Liver (tissue), 9 donors: ENCODE data around the gene BNIP1. TPM values are rescaled to one million over a fixed set of nuclear protein-coding genes. Genes with fewer than 3 reads are reported as not detected.

Experiments used
- DNase-seq: peaks from one replicate; pipeline ENCODE4 v3.0.0-alpha.2; 2017; ENCODE audit warnings: low spot score
- H3K27ac ChIP-seq, 2 donors: one replicate each; pipeline ENCODE4 v1.7.0; 2013; ENCODE audit warnings: inconsistent platforms in 2 of 2, low read length in 2 of 2, control low read depth in 1 of 2, low read depth in 1 of 2, mild to moderate bottlenecking in 1 of 2
- H3K27me3 ChIP-seq, 4 donors: one replicate each; pipeline versions ENCODE4 v1.6.1 to v1.7.0; 2013; ENCODE audit warnings: low read length in 3 of 4, inconsistent platforms in 1 of 4, mild to moderate bottlenecking in 1 of 4, moderate library complexity in 1 of 4; ENCODE audit not compliant: control insufficient read depth in 4 of 4, insufficient read depth in 4 of 4
- H3K36me3 ChIP-seq, 4 donors: one replicate each; pipeline versions ENCODE4 v1.6.1 to v1.7.0; 2013; ENCODE audit warnings: low read length in 3 of 4, mild to moderate bottlenecking in 3 of 4, low read depth in 1 of 4, moderate library complexity in 1 of 4; ENCODE audit not compliant: control insufficient read depth in 4 of 4, insufficient read depth in 3 of 4
- H3K4me1 ChIP-seq, 4 donors: one replicate each; pipeline versions ENCODE4 v1.6.1 to v1.7.0; 2013; ENCODE audit warnings: low read length in 3 of 4, mild to moderate bottlenecking in 3 of 4, moderate library complexity in 1 of 4; ENCODE audit not compliant: control insufficient read depth in 4 of 4, insufficient read depth in 4 of 4
- H3K4me3 ChIP-seq, 3 donors: one replicate each; pipeline versions ENCODE4 v1.6.1 to v1.7.0; 2013; ENCODE audit warnings: low read length in 3 of 3, control low read depth in 1 of 3, low read depth in 1 of 3, mild to moderate bottlenecking in 1 of 3
- H3K9ac ChIP-seq, 2 donors: one replicate each; pipeline ENCODE4 v1.7.0; 2013; ENCODE audit warnings: low read length in 2 of 2, mild to moderate bottlenecking in 2 of 2, moderate library complexity in 2 of 2, control low read depth in 1 of 2, low read depth in 1 of 2
- H3K9me3 ChIP-seq, 4 donors: one replicate each; pipeline versions ENCODE4 v1.6.1 to v1.7.0; 2013; ENCODE audit warnings: low read length in 3 of 4; ENCODE audit not compliant: control insufficient read depth in 4 of 4
- EGR1 ChIP-seq, 2 donors: IDR thresholded peaks; 2 replicates each; pipeline ENCODE4 v1.6.1; 2016 to 2018; ENCODE audit warnings: antibody characterized with exemption in 2 of 2, low read depth in 2 of 2
- FOXA1 ChIP-seq: IDR thresholded peaks from 2 replicates; pipeline ENCODE4 v1.6.1; 2016; ENCODE audit warnings: antibody characterized with exemption
- FOXA2 ChIP-seq: IDR thresholded peaks from 2 replicates; pipeline ENCODE4 v1.6.1; 2016; ENCODE audit warnings: antibody characterized with exemption
- HNF4A ChIP-seq, 2 donors: conservative IDR thresholded peaks; 2 replicates each; pipeline ENCODE4 v1.6.1; 2016; ENCODE audit warnings: antibody characterized with exemption in 2 of 2, mild to moderate bottlenecking in 2 of 2
- JUND ChIP-seq, 2 donors: IDR thresholded peaks; 2 replicates each; pipeline ENCODE4 v1.6.1; 2016; ENCODE audit warnings: antibody characterized with exemption in 2 of 2
- NR2F2 ChIP-seq: IDR thresholded peaks from 2 replicates; pipeline ENCODE4 v1.6.1; 2016; ENCODE audit warnings: antibody characterized with exemption
- RAD21 ChIP-seq, 2 donors: IDR thresholded peaks; 2 replicates each; pipeline ENCODE4 v1.6.1; 2016; ENCODE audit warnings: antibody characterized with exemption in 2 of 2, mild to moderate bottlenecking in 2 of 2
- REST ChIP-seq: IDR thresholded peaks from 2 replicates; pipeline ENCODE4 v1.6.1; 2016; ENCODE audit warnings: antibody characterized with exemption, mild to moderate bottlenecking
- RXRA ChIP-seq, 2 donors: IDR thresholded peaks; 2 replicates each; pipeline ENCODE4 v1.6.1; 2017 to 2018; ENCODE audit warnings: antibody characterized with exemption in 2 of 2, mild to moderate bottlenecking in 1 of 2
- SP1 ChIP-seq: IDR thresholded peaks from 2 replicates; pipeline ENCODE4 v1.6.1; 2018; ENCODE audit warnings: antibody characterized with exemption, mild to moderate bottlenecking
- TAF1 ChIP-seq: conservative IDR thresholded peaks from 2 replicates; pipeline ENCODE4 v1.6.1; 2016; ENCODE audit warnings: antibody characterized with exemption, mild to moderate bottlenecking
- YY1 ChIP-seq: IDR thresholded peaks from 2 replicates; pipeline ENCODE4 v1.6.1; 2016; ENCODE audit warnings: antibody characterized with exemption, mild to moderate bottlenecking
- WGBS: extraction: QIAGEN DNeasy Blood & Tissue Kit; methylation state at CpG from one replicate; pipeline ENCODE4 v1.1.7; 2013; 5-methylcytosine and 5-hydroxymethylcytosine counted together
- polyA plus RNA-seq, 2 donors: library from polyadenylated mRNA; stranded (reverse) in 1 of 2; unstranded in 1 of 2; fragments of 200-250 nt in 1 of 2; fragments of >200 nt in 1 of 2; fragmentation: Nextera tagmentation in 1 of 2; extraction: Ambion mirVana in 1 of 2; gene quantifications; one replicate each; pipeline versions ENCODE4 v1.2.1 to v1.2.3, GENCODE V29; 2013 to 2015
- total RNA-seq, 2 donors: library from RNA; depleted of rRNA; stranded (reverse); fragments of >200 nt; gene quantifications; one replicate each; pipeline ENCODE4 v1.2.3, GENCODE V29; 2014
- TF ChIP-seq, protein P1 (sequence below): IDR thresholded peaks from 2 replicates; pipeline ENCODE4 v1.6.1; 2016; ENCODE audit warnings: antibody characterized with exemption
- TF ChIP-seq, protein P2 (sequence below): IDR thresholded peaks from 2 replicates; pipeline ENCODE4 v1.6.1; 2016; ENCODE audit warnings: antibody characterized with exemption
- donor health status: healthy.
- donor health status: healthy.
- donor health status: healthy.
- donor health status: healthy.
- donor health status: healthy.

Gene BNIP1
- total and polyA plus RNA-seq, 4 donors: 4.8 to 6.9 (median 5.3) TPM

DNA sequence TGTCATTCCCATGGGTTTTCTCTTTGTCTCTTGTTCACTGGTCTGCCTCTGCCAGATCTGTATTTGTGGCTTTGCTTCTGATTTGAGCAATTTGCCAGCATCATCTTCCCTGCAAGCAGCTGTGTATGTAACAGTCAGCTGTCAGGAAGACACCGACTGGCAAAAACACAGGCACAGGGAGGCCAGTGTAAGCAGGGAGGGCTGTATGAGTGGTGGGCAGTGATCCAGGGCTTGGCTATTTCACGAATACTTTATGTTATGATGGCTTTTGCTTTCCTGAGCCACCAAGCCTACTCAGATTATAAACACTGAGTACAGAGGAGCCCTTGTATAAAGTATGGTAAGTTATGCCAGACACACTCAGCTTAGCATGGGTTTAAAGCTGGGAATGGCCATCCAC, 11.6 kb downstream of the BNIP1 start (continued):
- no peak for TF ChIP-seq REST

GRCh38 chr5:173158366-173158765, 14.0 kb downstream of the BNIP1 start:
- H3K4me1 ChIP-seq: no peaks in the 10 kb centered on the region
- TF ChIP-seq FOXA1 (no peak), FOXA2 (no peak), TAF1 (no peak), REST (no peak)
- TF ChIP-seq, protein P1, sequence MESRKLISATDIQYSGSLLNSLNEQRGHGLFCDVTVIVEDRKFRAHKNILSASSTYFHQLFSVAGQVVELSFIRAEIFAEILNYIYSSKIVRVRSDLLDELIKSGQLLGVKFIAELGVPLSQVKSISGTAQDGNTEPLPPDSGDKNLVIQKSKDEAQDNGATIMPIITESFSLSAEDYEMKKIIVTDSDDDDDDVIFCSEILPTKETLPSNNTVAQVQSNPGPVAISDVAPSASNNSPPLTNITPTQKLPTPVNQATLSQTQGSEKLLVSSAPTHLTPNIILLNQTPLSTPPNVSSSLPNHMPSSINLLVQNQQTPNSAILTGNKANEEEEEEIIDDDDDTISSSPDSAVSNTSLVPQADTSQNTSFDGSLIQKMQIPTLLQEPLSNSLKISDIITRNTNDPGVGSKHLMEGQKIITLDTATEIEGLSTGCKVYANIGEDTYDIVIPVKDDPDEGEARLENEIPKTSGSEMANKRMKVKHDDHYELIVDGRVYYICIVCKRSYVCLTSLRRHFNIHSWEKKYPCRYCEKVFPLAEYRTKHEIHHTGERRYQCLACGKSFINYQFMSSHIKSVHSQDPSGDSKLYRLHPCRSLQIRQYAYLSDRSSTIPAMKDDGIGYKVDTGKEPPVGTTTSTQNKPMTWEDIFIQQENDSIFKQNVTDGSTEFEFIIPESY: no peak
- H3K9me3 ChIP-seq: no peaks in the 10 kb centered on the region
- no peak overlapping the region for H3K9ac ChIP-seq
- DNase-seq: no peak
- H3K27me3 ChIP-seq: no peaks in the 10 kb centered on the region
- no peak overlapping the region for H3K27ac ChIP-seq
- H3K4me3 ChIP-seq: no peak overlapping the region
- H3K36me3 ChIP-seq: peaks cover 10 to 44% (median 26%) of the 10 kb centered on the region in 4 donors
- WGBS: 93% methylated on average over 8 of the region's 8 CpGs

- TF ChIP-seq RAD21 (IDR thresholded peaks at IDR 0.05) (no peak), EGR1 (IDR thresholded peaks at IDR 0.05; ENCODE audit: low read depth in 2 of 2) (no peak), YY1 (no peak), JUND (IDR thresholded peaks at IDR 0.05) (no peak), FOXA1 (no peak), NR2F2 (no peak), REST (no peak), FOXA2 (no peak), SP1 (no peak), HNF4A (conservative IDR thresholded peaks at IDR 0.05) (no peak), RXRA (IDR thresholded peaks at IDR 0.05) (no peak)
- TF ChIP-seq, protein P2, sequence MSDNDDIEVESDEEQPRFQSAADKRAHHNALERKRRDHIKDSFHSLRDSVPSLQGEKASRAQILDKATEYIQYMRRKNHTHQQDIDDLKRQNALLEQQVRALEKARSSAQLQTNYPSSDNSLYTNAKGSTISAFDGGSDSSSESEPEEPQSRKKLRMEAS: no peak
- TF ChIP-seq, protein P1: no peak
- H3K27ac ChIP-seq: no peak overlapping the region
- H3K27me3 ChIP-seq: no peaks in the 10 kb centered on the region
- no peak overlapping the region for H3K4me3 ChIP-seq
- DNase-seq: no peak
- peaks cover 10 to 49% (median 27%) of the 10 kb centered on the region in 4 donors for H3K36me3 ChIP-seq
- H3K9me3 ChIP-seq: no peaks in the 10 kb centered on the region
- H3K9ac ChIP-seq: no peak overlapping the region
- H3K4me1 ChIP-seq: no peaks in the 10 kb centered on the region
- WGBS: 97% methylated on average over 3 of the region's 3 CpGs
Observed at GRCh38 chr5:173159256-173159655, 14.9 kb downstream of the BNIP1 start.
